ENCODE results near the gene CRK.

- TF ChIP-seq EP300 (IDR thresholded peaks at IDR 0.05; ENCODE audit: borderline replicate concordance), result no peak
- TF ChIP-seq CEBPB (IDR thresholded peaks at IDR 0.05), result no peak
- TF ChIP-seq ZBTB7A (IDR thresholded peaks at IDR 0.05; ENCODE audit: low read depth), result no peak
- TF ChIP-seq YY1 (IDR thresholded peaks at IDR 0.05; ENCODE audit: low read depth), result no peak
- no peak for TF ChIP-seq RAD21 (IDR thresholded peaks at IDR 0.05; ENCODE audit: low read depth)
- no peak for TF ChIP-seq TEAD4 (IDR thresholded peaks at IDR 0.05)
These were observed 16.1 kb upstream of the CRK start for GRCh38 chr17:1471911-1472821.

All from Ishikawa (cell line).